ENCODE results near the gene MED12. TPM values are rescaled to one million over a fixed set of nuclear protein-coding genes. Genes with fewer than 3 reads are reported as not detected.

The MED12 gene
- total and polyA plus RNA-seq, 2 donors (not counting 1 experiment from before 2014, with no cell fraction given), result 6.4 to 33.2 TPM

DNA sequence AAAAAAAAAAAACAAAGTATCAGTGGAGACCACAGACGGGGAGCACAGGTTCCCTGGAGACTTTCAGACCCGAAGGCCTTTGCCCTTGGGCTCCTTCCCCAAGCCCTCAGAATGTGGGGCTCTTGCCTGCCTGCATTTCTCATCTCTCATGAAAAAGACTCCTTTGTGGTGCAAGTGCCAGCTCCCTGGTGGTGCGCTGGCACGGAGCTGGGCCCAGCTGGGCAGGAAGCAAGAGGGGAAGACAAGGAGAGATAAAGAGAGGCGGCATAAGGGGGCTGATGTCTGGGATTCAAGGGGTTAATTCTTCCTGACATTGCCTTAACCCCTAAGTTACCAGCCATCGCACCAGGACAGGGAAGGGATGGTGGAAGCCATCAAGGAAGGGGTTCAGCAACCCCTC, 48.1 kb downstream of the MED12 start:
- Histone ChIP-seq H3K4me2 (ENCODE audit: extremely low read depth, insufficient read depth, low read length) (no peak overlapping the region), H3K4me1 (ENCODE audit: control insufficient read depth, extremely low read depth, insufficient read depth, low read length) (no peaks in the 10 kb centered on the region), H2AFZ (ENCODE audit: low read length) (no peak overlapping the region), H3K79me2 (ENCODE audit: control insufficient read depth, insufficient read depth, low read length) (no peaks in the 10 kb centered on the region), H3K27me3 (ENCODE audit: control insufficient read depth, insufficient read depth, low read length) (no peaks in the 10 kb centered on the region), H3K4me3 (replicated peaks in 1 of 4; ENCODE audit: control extremely low read depth in 1 of 4, insufficient read depth in 1 of 4, low read depth in 3 of 4, low read length in 4 of 4) (no peak overlapping the region), H3K36me3 (ENCODE audit: control insufficient read depth, insufficient read depth, low read length) (no peaks in the 10 kb centered on the region), H3K27ac (ENCODE audit: insufficient read depth, low read length) (no peak overlapping the region), H4K20me1 (ENCODE audit: control insufficient read depth, extremely low read depth, insufficient read depth, low read length) (no peaks in the 10 kb centered on the region), H3K9me3 (ENCODE audit: control insufficient read depth, insufficient read depth, low read depth, low read length) (no peaks in the 10 kb centered on the region), H3K9ac (ENCODE audit: insufficient read depth, low read length) (no peak overlapping the region)
- TF ChIP-seq, protein P1, sequence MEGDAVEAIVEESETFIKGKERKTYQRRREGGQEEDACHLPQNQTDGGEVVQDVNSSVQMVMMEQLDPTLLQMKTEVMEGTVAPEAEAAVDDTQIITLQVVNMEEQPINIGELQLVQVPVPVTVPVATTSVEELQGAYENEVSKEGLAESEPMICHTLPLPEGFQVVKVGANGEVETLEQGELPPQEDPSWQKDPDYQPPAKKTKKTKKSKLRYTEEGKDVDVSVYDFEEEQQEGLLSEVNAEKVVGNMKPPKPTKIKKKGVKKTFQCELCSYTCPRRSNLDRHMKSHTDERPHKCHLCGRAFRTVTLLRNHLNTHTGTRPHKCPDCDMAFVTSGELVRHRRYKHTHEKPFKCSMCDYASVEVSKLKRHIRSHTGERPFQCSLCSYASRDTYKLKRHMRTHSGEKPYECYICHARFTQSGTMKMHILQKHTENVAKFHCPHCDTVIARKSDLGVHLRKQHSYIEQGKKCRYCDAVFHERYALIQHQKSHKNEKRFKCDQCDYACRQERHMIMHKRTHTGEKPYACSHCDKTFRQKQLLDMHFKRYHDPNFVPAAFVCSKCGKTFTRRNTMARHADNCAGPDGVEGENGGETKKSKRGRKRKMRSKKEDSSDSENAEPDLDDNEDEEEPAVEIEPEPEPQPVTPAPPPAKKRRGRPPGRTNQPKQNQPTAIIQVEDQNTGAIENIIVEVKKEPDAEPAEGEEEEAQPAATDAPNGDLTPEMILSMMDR (conservative IDR thresholded peaks at IDR 0.05 in 1 of 2, IDR thresholded peaks at IDR 0.05 in 1 of 2; ENCODE audit: low read depth in 1 of 2, low read length in 2 of 2), result no peak
- no peak for TF ChIP-seq EZH2 (IDR thresholded peaks at IDR 0.05; ENCODE audit: low read length, missing control alignments)
- DNase-seq (ENCODE audit: low read depth in 2 of 2), result no peak

DNA sequence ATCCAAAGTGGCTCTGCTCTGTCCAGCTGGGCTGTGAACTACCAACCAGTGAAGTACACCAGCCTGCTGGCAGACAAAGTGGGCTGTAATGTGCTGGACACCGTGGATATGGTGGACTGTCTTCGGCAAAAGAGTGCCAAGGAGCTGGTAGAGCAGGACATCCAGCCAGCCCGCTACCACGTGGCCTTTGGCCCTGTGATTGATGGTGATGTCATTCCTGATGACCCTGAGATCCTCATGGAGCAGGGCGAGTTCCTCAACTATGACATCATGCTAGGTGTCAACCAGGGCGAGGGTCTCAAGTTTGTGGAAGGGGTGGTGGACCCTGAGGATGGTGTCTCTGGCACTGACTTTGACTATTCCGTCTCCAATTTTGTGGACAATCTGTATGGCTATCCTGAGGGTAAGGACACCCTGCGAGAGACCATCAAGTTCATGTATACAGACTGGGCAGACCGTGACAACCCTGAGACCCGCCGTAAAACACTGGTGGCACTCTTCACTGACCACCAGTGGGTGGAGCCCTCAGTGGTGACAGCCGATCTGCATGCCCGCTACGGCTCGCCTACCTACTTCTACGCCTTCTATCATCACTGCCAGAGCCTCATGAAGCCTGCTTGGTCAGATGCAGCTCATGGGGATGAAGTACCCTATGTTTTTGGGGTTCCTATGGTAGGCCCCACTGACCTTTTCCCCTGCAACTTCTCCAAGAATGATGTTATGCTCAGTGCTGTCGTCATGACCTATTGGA, 48.8 kb downstream of the MED12 start:
- no peak overlapping the region for H3K9ac ChIP-seq (ENCODE audit: insufficient read depth, low read length)
- TF ChIP-seq EZH2 (IDR thresholded peaks at IDR 0.05; ENCODE audit: low read length, missing control alignments), result no peak
- TF ChIP-seq, protein P1 (conservative IDR thresholded peaks at IDR 0.05 in 1 of 2, IDR thresholded peaks at IDR 0.05 in 1 of 2; ENCODE audit: low read depth in 1 of 2, low read length in 2 of 2), result no peak

DNA sequence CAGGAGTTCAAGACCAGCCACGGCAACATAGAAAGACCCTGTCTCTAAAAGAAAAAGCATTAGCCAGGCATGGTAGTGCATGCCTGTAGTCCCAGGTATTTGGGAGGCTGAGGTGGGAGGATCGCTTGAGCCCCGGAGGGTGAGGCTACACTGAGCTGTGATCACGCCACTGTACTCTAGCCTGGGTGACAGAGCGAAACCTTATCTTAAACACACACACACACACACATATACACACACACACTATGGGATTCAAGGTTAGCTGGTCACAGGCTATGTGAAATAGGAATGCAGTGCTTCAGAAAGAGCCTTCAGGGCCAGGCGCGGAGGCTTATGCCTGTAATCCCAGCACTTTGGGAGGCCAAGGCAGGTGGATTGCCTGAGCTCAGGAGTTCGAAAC, 49.7 kb downstream of the MED12 start:
- H3K4me2 ChIP-seq (ENCODE audit: extremely low read depth, insufficient read depth, low read length), result no peak overlapping the region
- no peaks in the 10 kb centered on the region for H4K20me1 ChIP-seq (ENCODE audit: control insufficient read depth, extremely low read depth, insufficient read depth, low read length)
- no peaks in the 10 kb centered on the region for H3K4me1 ChIP-seq (ENCODE audit: control insufficient read depth, extremely low read depth, insufficient read depth, low read length)
- H3K27me3 ChIP-seq (ENCODE audit: control insufficient read depth, insufficient read depth, low read length), result no peaks in the 10 kb centered on the region
- no peak for DNase-seq (ENCODE audit: low read depth in 2 of 2)
- H2AFZ ChIP-seq (ENCODE audit: low read length), result no peak overlapping the region
- H3K4me3 ChIP-seq (replicated peaks in 1 of 4; ENCODE audit: control extremely low read depth in 1 of 4, insufficient read depth in 1 of 4, low read depth in 3 of 4, low read length in 4 of 4), result no peak overlapping the region
- H3K9me3 ChIP-seq (ENCODE audit: control insufficient read depth, insufficient read depth, low read depth, low read length), result no peaks in the 10 kb centered on the region
- no peak for TF ChIP-seq EZH2 (IDR thresholded peaks at IDR 0.05; ENCODE audit: low read length, missing control alignments)
- TF ChIP-seq, protein P1 (conservative IDR thresholded peaks at IDR 0.05 in 1 of 2, IDR thresholded peaks at IDR 0.05 in 1 of 2; ENCODE audit: low read depth in 1 of 2, low read length in 2 of 2), result no peak
- H3K79me2 ChIP-seq (ENCODE audit: control insufficient read depth, insufficient read depth, low read length), result no peaks in the 10 kb centered on the region
- H3K36me3 ChIP-seq (ENCODE audit: control insufficient read depth, insufficient read depth, low read length), result no peaks in the 10 kb centered on the region
- H3K9ac ChIP-seq (ENCODE audit: insufficient read depth, low read length), result no peak overlapping the region
- H3K27ac ChIP-seq (ENCODE audit: insufficient read depth, low read length), result no peak overlapping the region

More for the DNA sequence above, 48.8 kb downstream of the MED12 start:
- H4K20me1 ChIP-seq (ENCODE audit: control insufficient read depth, extremely low read depth, insufficient read depth, low read length), result no peaks in the 10 kb centered on the region
- no peak overlapping the region for H3K27ac ChIP-seq (ENCODE audit: insufficient read depth, low read length)
- no peaks in the 10 kb centered on the region for H3K9me3 ChIP-seq (ENCODE audit: control insufficient read depth, insufficient read depth, low read depth, low read length)
- no peak overlapping the region for H3K4me3 ChIP-seq (replicated peaks in 1 of 4; ENCODE audit: control extremely low read depth in 1 of 4, insufficient read depth in 1 of 4, low read depth in 3 of 4, low read length in 4 of 4)
- H3K79me2 ChIP-seq (ENCODE audit: control insufficient read depth, insufficient read depth, low read length), result no peaks in the 10 kb centered on the region
- no peak for DNase-seq (ENCODE audit: low read depth in 2 of 2)
- H3K27me3 ChIP-seq (ENCODE audit: control insufficient read depth, insufficient read depth, low read length), result no peaks in the 10 kb centered on the region
- H3K4me2 ChIP-seq (ENCODE audit: extremely low read depth, insufficient read depth, low read length), result no peak overlapping the region
- no peaks in the 10 kb centered on the region for H3K4me1 ChIP-seq (ENCODE audit: control insufficient read depth, extremely low read depth, insufficient read depth, low read length)
- H3K36me3 ChIP-seq (ENCODE audit: control insufficient read depth, insufficient read depth, low read length), result no peaks in the 10 kb centered on the region
- H2AFZ ChIP-seq (ENCODE audit: low read length), result no peak overlapping the region

All from fibroblast of lung (primary cell).